ENCODE data around the gene ATRN.
"Not testable (repeated sequence)": the region's sequence is repeated elsewhere in the genome, so short reads cannot be mapped to it uniquely, and the experiment has no call there.

ATRN gene

DNA sequence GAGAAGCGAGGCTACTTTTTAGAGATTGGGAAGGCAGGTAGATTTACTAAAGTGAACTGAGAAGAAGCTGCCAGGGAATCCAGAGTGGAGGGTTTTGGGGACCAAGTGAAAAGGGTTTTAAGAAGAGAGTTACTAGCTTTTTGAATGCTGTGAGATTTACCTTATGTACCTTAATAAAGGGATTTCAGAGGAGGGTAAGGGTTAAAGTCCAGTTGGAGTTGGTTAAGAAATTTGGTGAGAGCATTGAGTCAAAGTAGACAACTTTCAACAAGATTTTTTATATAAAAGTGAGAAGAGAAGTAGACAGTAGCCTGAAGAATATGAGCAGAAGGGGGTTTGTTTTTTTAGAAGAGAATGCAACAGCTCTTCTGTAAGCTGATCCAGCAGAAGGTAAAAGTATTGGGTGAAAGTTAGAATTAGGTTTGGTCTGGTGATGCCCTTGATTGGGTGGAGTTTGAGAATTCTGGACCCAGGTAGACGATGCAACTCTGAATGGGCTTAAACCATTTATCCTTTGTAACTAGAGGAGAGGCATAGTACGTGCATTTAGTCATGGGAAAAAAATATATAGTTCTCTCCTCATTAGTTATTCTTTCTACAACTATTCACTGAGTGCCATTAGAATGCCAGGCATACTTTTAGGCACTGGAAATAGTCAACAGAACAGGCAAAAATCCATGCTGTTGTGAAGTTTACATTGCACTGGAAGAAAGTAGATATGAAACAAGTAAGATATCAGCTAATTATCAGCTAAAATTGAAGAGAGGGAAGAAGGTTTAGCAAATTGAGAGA is 44.8 kb downstream of the ATRN start:
- no peak for DNase-seq (ENCODE audit: low read depth)

DNA sequence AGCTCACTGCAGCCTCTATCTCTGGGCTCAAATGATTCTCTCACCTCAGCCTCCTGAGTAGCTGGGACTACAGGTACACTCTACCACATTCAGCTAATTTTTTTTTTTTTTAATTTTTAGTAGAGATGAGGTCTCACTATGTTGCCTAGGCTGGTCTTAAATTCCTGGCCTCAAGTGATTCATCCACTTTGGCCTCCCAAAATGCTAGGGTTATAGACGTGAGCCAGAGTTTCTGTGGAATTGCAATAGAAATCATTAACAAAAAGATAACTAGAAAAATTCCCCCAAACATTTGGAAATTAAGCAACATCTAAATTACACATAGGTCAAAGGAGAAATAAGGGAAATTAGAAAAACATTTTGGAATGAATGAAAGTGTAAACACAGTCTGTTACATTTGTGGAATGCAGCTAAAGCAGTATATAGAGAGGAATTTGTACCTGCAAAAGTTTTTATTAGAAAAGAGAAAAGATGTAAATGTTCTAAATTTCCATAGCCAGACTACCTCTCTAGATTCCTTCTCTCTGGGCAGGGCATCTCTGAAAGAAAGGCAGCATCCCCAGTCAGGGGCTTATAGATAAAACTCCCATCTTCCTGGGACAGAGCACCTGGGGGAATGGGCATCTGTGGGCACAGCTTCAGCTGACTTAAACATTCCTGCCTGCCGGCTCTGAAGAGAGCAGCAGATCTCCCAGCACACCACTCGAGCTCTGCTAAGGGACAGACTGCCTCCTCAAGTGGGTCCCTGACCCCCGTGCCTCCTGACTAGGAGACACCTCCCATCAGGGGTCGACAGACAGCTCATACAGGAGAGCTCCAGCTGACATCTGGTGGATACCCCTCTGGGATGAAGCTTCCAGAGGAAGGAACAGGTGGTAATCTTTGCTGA is 51.3 kb downstream of the ATRN start:
- DNase-seq (ENCODE audit: low read depth): no peak

DNA sequence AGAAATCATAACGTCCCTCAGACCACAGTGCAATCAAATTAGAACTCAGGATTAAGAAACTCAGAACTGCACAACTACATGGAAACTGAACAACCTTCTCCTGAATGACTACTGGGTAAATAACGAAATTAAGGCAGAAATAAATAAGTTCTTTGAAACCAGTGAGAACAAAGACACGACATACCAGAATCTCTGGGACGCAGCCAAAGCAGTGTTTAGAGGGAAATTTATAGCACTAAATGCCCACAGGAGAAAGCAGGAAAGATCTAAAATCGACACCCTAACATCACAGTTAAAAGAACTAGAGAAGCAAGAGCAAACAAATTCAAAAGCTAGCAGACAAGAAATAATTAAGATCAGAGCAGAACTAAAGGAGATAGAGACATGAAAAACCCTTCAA is 53.9 kb downstream of the ATRN start:
- DNase-seq (ENCODE audit: low read depth): not testable (repeated sequence)

DNA sequence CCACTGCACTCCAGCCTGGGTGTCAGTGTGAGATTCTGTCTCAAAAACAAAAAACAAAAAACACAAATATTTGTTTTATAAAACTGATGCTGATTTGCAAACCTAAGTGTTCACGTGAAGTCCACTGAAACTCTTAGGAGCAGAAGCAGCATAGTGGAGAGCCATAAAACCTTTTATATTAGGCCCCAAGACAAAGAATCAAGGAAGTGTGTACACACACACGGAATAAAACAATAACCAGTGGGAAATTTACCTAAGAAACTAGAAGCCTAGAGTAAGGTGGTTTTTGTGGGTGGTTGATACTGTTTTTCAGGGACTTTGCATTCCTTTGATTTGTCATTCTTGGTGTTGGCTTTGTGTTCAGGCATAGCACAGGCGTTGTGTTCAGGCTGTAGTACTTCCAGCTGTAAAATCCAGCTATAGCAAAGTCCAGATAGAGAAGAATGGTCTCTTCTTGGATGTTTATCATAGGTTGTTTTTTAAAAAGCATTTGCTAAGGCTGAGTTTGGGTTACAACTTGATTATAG is 61.3 kb downstream of the ATRN start:
- no peak for DNase-seq (ENCODE audit: low read depth)

DNA sequence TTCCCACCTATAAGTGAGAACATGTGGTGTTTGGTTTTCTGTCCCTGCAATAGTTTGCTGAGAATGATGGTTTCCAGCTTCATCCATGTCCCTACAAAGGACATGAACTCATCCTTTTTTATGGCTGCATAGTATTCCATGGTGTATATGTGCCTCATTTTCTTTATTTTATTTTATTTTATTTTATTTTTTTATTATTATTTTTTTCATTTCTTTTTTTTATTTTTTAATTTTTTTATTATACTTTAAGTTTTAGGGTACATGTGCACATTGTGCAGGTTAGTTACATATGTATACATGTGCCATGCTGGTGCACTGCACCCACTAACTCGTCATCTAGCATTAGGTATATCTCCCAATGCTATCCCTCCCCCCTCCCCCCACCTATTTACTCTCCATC is 66.9 kb downstream of the ATRN start:
- DNase-seq (ENCODE audit: low read depth): not testable (repeated sequence)

DNA sequence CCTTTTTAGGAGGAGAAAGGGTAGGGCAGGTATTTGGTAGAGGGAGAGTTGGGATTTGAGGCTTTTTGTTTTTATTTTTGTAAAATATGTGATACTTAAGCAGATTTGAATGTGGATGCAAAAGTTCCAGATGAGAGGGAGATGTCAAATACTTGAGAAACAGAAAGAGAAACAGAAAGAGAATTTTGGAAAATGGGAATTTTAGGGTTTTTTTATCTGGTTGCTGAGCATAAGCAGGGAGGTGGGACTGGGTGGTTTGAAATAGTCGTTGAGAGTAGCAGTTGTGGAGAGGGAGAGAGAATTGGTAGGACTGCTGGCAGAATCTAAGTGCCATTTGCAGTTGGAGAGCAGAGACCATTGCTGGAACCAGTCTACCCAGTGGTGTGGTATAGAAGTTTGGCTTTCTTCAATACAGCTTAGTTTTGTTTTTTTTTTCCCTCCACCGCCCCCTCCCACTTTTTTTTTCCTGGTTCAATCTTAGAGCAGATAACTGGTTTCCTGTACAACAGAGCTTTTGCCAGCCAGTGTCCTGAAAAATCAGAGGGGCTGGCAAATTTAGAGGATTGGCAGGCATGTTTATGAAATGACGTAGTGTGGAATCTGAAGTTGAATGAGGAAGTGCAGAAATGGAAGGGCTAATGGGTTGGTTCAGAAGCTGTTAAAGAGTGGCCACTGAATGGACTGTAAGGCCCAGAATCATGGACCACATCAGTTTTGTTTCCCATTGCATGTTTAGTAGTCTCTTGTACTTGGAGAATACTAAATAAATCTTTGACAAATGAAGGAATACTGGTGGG is 68.7 kb downstream of the ATRN start:
- DNase-seq (ENCODE audit: low read depth): no peak

DNA sequence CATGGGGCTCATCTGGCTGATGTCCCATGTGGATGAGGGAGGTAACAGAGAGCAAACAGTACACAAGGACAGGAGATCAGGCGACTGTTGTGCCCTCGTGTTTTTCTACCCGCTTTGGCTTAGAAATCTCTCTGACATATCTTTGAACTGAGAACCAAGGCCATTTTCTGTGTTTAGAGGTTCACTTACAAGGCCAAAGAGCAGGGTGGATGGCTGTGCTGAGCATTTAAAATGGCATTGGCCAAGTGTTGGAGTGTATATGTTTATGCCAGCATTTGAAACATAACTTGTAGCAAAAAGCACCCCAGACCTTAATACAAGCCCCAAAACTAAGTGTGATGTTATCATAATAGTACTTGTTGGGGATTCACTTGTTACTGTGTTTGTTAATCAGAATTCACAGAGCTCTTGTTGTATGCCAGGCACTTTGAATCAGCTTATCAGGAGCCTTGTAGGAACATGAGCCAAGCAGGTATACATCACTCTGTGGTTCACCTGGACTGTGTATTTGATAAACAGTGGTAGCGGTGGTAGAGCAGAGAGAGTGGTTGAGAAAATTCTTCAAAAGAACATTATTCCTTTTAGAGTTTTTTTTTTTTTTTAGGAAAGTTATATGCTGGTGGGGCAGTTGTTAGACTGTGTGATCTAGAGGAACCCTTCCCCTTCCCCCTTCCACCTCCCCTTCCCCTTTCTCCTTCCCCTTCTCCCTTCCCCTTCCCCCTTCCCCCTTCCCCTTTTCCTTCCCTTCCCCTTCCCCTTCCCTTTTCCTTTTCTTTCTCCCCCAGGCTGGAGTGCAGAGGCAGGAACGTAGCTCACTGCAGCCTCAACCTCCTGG is 71.3 kb downstream of the ATRN start:
- no peak for DNase-seq (ENCODE audit: low read depth)

DNA sequence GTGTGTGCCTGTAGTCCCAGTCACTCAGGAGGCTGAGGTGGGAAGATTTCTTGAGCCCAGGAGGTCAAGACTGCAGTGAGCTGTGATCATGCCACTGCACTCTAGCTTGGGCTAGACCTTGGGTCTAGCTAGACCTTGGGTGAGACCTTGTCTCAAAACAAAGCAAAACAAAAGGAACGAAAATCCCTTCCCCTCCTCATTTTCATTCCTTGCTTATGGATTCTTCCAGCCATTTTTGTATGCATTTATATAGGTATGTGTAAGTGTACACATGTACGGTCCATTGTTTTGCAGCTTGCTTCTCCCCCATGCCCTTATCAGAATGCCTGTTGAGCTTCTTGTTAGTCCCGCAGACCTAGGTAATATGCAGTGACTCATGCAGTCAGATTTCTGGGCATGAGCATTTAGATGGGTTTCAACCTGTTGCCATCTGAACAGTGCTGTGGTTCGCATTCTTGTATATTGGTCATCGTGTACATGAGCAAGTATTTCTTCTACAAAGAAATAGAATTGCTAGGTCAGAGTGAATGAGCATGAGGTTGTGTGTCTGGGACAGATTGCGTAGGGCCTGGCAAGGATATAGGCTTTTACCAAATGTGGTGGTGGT is 73.2 kb downstream of the ATRN start:
- DNase-seq (ENCODE audit: low read depth): peak; percentile 43

DNA sequence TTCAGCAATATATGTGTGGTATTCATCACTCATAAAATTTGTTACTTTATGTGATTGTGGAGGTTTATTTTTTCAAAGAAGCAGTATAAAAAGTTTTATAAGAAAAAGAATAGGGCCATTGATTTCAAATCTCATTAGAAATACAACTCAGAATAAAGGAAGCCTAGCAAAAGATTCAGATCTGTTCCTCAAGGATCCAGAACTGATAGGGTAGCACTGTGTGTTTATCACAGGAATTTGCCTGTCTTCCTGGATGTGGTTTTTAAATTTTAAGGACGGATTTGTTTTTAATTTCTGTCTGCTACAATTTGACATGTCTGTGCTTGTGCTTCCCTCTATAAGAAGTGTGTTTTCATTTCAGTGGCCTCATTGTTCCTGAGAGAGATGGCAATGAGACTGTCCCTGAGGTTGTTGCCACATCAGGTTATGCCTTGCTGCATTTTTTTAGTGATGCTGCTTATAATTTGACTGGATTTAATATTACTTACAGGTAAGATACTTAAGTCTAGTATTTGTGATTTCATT is 74.6 kb downstream of the ATRN start:
- DNase-seq (ENCODE audit: low read depth): no peak

DNA sequence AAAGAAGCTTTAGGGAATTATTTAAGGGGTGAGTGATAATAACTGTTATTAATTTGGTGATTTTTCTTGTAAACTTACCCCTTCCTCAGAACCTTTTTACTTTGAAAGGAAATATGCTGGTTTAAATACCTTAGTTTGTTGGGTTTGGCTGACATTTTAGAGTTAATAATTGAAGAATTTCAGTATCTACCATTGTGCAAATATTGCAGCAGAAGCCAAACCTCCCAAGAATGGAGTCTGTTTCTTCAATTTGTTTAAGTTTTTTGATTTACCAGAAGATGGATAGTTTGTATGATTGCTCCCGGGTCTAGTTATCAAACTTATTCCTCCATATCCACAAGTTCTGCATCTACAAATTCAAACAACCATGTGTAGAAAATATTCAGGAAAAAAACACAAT is 77.1 kb downstream of the ATRN start:
- no peak for DNase-seq (ENCODE audit: low read depth)

DNA sequence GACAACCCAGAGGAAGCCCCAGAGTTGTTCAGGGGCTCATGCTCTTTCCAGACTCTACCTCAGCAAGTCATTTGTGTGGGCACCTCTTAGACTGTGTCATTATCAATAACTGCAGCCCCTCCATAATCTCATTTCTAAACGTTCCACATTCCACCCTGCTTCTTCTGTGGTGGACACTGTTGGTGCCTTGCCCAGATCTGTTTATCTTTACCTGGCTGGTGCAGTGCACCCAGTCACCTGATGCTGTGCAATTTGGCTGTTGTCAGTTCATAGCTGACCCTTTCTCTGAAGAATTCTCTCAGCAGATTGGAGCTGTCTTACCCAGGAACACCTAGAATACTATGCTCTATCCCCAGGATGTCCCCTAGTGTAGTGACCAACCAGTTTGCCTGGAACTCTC is 80.0 kb downstream of the ATRN start:
- DNase-seq (ENCODE audit: low read depth): no peak

DNA sequence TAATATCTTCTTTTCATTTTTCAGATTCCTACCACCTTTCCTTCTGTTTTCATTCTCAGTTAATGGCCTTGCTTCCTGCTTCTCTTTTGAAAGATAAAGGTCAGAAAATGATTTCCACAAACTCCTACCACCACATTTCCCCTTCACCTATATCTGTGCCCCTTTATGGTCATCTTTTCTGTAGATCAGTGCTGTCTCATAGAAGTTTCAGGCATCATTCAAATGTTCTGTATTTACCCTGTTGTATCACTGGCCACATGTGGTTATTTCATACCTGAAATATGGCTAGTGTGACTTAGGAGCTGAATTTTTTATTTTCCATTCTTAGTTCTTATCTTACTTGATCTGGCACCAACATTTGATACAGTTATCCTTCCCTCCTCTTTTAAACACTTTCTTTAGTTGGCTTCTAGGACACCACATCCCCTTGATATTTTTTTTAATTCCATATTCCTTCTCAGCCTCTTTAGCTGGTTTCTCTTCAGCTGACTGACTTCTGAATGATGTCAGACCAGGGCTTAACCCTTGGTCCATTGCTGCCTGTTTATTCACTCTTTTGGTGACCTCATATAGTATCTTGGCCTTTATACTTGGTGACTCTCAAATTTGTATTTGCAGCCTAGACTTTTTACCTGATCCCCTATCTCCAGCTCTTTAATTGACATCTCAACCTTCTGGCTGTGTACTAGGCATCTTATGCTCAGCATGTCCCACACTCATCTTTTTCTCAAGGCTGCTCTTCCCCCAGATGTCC is 81.0 kb downstream of the ATRN start:
- no peak for DNase-seq (ENCODE audit: low read depth)

DNA sequence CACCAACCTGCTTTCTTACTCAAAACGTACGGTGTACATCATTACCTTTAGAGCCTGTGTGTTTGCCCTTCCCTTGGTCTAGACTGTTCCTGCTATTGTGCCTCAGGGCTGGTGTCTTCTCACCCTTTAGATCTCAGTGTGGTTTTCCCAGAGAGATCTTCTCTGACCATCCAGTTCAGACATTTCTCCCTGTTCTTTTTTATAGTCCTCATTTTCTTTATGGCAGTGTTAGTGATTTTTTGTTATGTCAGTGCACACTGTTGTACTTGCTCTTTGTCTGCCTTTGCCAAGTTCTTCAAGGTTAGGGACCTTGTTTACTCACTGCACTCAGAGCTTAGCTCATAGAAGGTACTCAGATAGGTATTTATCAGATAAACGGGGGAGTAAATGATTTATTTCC is 82.8 kb downstream of the ATRN start:
- no peak for DNase-seq (ENCODE audit: low read depth)

DNA sequence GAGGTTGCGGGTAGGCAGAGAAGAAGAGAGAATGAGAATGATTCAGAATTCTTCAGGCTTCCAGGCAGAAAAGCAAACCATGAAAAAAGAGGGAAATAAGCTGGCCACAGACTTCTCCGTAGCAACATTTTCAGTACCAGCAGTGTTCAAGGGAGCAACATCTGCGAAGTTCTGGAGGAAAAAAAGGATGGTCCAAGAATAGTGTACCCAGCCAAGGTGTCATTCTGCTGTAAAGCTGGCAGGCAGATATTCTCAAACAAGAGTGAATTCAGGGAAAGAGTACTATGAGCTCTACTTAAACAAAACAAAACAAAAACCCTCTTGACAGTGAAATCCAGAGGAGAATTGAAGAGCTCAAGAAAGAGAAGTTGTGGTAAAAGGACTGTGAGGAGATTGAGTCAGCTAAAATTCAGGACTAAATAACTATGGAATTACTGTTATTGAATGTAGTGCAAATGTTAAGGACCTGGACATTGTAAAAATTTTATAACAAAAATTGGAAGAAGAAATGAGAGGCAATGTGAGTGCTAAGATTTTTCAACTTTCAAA is 86.5 kb downstream of the ATRN start:
- no peak for DNase-seq (ENCODE audit: low read depth)

DNA sequence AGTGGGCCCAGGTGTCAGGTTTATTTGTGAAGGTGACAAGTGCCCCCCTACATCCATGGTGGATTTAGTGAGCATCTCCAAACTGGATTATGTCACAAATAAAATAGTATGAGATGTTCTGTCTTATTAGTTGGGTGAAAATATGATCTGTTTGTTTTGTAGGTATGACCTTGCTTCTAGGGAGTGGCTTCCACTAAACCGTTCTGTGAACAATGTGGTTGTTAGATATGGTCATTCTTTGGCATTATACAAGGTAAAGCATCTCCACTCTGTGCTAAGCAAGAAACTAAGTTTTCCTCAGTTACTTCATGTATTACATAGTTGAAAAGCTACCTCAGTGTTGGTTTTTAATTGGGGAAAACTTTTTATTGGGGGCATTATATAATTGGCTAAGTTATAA is 88.4 kb downstream of the ATRN start:
- no peak for DNase-seq (ENCODE audit: low read depth)

DNA sequence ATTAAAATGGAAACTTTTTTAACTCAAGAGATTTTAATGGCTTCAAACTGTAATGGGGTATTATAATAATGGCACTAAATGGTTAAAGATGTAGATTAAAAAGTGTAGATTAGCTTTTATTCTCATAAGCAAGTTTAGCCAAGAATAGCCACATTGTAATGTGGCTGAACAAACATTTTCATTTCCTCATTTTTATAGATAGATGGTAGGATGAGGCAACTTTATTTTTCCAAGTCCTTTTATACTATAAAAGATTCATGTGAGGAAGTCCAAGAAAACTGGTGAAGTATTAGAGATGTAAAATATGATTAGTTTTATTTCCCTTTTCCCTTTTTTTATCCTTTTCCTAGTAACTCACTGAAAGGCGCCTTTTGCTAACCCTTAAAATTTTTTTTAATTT is 88.8 kb downstream of the ATRN start:
- no peak for DNase-seq (ENCODE audit: low read depth)

DNA sequence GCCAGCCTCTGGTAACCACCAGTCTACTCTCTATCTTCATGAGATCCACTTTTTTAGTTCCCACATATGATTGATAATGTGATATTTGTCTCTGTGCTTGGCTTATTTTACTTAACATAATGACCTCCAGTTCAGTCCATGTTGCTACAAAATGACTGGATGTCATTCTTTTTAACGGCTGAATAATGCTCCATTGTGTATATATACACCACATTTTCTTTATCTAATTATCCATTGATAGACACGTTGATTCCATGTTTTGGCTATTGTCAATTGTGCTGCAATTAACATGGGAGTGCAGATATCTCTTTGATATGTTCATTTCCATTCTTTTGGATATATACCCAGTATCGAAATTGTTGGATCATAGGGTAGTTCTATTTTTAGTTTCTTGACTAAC is 89.3 kb downstream of the ATRN start:
- no peak for DNase-seq (ENCODE audit: low read depth)

DNA sequence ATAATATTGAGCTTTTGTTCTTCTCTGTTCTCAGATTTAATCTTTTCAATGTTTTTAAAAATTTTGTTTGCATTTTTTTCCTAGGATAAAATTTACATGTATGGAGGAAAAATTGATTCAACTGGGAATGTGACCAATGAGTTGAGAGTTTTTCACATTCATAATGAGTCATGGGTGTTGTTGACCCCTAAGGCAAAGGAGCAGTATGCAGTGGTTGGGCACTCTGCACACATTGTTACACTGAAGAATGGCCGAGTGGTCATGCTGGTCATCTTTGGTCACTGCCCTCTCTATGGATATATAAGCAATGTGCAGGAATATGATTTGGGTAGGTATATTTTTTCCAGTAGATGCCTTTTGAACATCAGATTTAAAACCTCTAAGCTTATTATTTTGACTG is 89.8 kb downstream of the ATRN start:
- peak; percentile 80 for DNase-seq (ENCODE audit: low read depth)

DNA sequence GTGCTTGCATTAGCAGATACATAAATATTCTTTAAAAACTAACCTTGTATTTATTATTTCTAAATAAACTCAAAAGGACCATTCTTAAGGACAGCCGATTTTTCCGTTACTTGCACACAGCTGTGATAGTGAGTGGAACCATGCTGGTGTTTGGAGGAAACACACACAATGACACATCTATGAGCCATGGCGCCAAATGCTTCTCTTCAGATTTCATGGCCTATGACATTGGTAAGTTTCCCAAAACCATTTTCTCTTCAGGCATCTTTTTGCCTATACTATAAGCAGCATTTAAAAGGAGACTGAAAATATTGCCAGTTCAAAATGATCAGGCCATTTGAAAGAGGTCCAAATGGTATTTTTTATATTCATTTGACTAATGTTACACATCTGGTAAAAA is 92.3 kb downstream of the ATRN start:
- DNase-seq (ENCODE audit: low read depth): peak; percentile 56

Measured in ELR (cell line).